Naive thymus-derived CD4-positive, alpha-beta T cell (primary cell): ENCODE measurements around the gene DOCK9. TPM values are rescaled to one million over a fixed set of nuclear protein-coding genes. Genes with fewer than 3 reads are reported as not detected.

Experiments used
- ATAC-seq: fragments of 150-1000 bp; cut with Tn5 transposase; 2 replicates; pipeline ENCODE4 v1.10.0; 2021; ENCODE audit warnings: mild to moderate bottlenecking, moderate library complexity
- CTCF ChIA-PET: fragments of 350-600 bp; sonication (Branson Sonifier 250); formaldehyde crosslinking; loops from one replicate; lab custom pipeline; 2021; ENCODE audit warnings: antibody characterized with exemption; lab: Charles Lee
- POLR2A ChIA-PET: fragments of 350-600 bp; sonication (Branson Sonifier 250); formaldehyde crosslinking; loops from one replicate; lab custom pipeline; 2021; ENCODE audit warnings: antibody characterized with exemption, inconsistent platforms; lab: Charles Lee
- DNase-seq, 9 donors: peaks; one replicate each; pipeline versions ENCODE4 v3.0.0 to v3.0.0-alpha.2; 2020 to 2022; ENCODE audit warnings: mixed read lengths in 1 of 9
- H3K27ac ChIP-seq: one replicate; pipeline ENCODE4 v1.7.0; 2013; ENCODE audit warnings: mild to moderate bottlenecking, low read depth, low read length, moderate library complexity
- H3K27me3 ChIP-seq, 2 donors: one replicate each; pipeline ENCODE4 v1.7.0; 2013; ENCODE audit warnings: low read length in 2 of 2, mild to moderate bottlenecking in 2 of 2, moderate library complexity in 2 of 2; ENCODE audit not compliant: control insufficient read depth in 2 of 2, insufficient read depth in 2 of 2
- H3K36me3 ChIP-seq, 3 experiments: 1 replicate in 2 of 3; 2 replicates in 1 of 3; pipeline ENCODE4 v1.7.0; 2013; ENCODE audit warnings: low read length in 3 of 3, mild to moderate bottlenecking in 3 of 3, moderate library complexity in 1 of 3; ENCODE audit not compliant: insufficient read depth in 3 of 3, control insufficient read depth in 2 of 3
- H3K4me1 ChIP-seq, 2 donors: one replicate each; pipeline ENCODE4 v1.7.0; 2013; ENCODE audit warnings: low read length in 2 of 2, mild to moderate bottlenecking in 2 of 2, moderate library complexity in 1 of 2; ENCODE audit not compliant: control insufficient read depth in 2 of 2, insufficient read depth in 2 of 2
- H3K4me3 ChIP-seq: 2 replicates; pipeline ENCODE4 v1.7.0; 2013; ENCODE audit warnings: mild to moderate bottlenecking, low read length
- H3K9me3 ChIP-seq, 3 experiments: 1 replicate in 2 of 3; 2 replicates in 1 of 3; pipeline ENCODE4 v1.7.0; 2013; ENCODE audit warnings: low read length in 3 of 3; ENCODE audit not compliant: control insufficient read depth in 2 of 3
- H3K27ac Mint-ChIP-seq, 9 donors: one replicate each; pipeline ENCODE4 v1.8.0; 2020 to 2022; ENCODE audit warnings: mixed read lengths in 9 of 9, mild to moderate bottlenecking in 8 of 9, moderate library complexity in 5 of 9, inconsistent platforms in 2 of 9
- H3K27me3 Mint-ChIP-seq, 5 donors: one replicate each; pipeline ENCODE4 v1.8.0; 2021 to 2022; ENCODE audit warnings: mixed read lengths in 5 of 5, mild to moderate bottlenecking in 1 of 5
- H3K36me3 Mint-ChIP-seq, 5 donors: one replicate each; pipeline ENCODE4 v1.8.0; 2020 to 2022; ENCODE audit warnings: mixed read lengths in 5 of 5, mild to moderate bottlenecking in 3 of 5, inconsistent platforms in 1 of 5
- H3K4me1 Mint-ChIP-seq, 7 donors: one replicate each; pipeline ENCODE4 v1.8.0; 2020 to 2022; ENCODE audit warnings: mixed read lengths in 7 of 7, mild to moderate bottlenecking in 3 of 7, inconsistent platforms in 1 of 7
- H3K4me3 Mint-ChIP-seq, 10 donors: one replicate each; pipeline ENCODE4 v1.8.0; 2020 to 2022; ENCODE audit warnings: mild to moderate bottlenecking in 10 of 10, mixed read lengths in 10 of 10, moderate library complexity in 6 of 10, inconsistent platforms in 2 of 10
- H3K9me3 Mint-ChIP-seq, 11 donors: one replicate each; pipeline ENCODE4 v1.8.0; 2020 to 2022; ENCODE audit warnings: mixed read lengths in 11 of 11, mild to moderate bottlenecking in 4 of 11, inconsistent platforms in 1 of 11, moderate library complexity in 1 of 11
- intact Hi-C, 2 donors: fragments of 100-400 bp; cut with micrococcal nuclease; formaldehyde crosslinking; loops; one replicate each; pipeline ENCODE4 v1.15.1; 2023
- polyA plus RNA-seq, 2 donors: library from polyadenylated mRNA; unstranded; fragments of 300-500 nt; fragmentation: Illumina TruSeq; gene quantifications; one replicate each; pipeline ENCODE4 v1.2.3, GENCODE V29; 2021
- total RNA-seq, 6 experiments: library from RNA in 5 of 6; stranded (reverse) in 5 of 6; gene quantifications; 1 replicate in 5 of 6; 2 replicates in 1 of 6; pipeline ENCODE4 v1.2.3 and lab custom pipeline; 2021 to 2026

The DOCK9 gene
- total and polyA plus RNA-seq, 7 experiments from 2014 or later, result 22.2 to 214 (median 122) TPM

DNA sequence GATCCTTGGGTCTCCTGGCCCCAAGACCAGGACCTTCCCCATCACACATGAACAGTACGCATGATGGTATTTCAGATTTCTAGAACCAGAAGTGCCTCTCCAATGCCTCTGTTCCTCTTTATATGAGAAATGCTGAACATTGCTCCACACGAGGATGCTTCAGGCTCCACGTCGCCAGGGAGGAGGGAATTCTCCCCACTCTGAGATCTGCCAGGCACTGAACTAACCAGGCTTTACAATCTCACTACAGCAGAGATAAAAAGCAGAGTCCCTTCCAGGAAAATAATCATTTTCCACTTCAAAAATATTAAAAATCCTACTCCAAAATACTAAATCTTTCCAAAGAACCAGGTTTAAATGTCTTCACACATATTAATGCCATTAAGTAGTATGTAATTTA is 10.4 kb downstream of the DOCK9 start:
- no peak for DNase-seq
- ChIA-PET POLR2A (no interaction called here), CTCF (no interaction called here)
- no peak overlapping the region for H3K4me3 ChIP-seq
- H3K36me3 ChIP-seq, result no peaks in the 10 kb centered on the region
- peaks cover 18 to 56% (median 38%) of the 10 kb centered on the region in 7 donors for H3K4me1 Mint-ChIP-seq
- intact Hi-C loops, result no loop called here
- no peak overlapping the region for H3K4me3 Mint-ChIP-seq
- no peak for ATAC-seq
- peaks cover 0 to 2% (median 0%) of the 10 kb centered on the region in 11 donors for H3K9me3 Mint-ChIP-seq
- H3K9me3 ChIP-seq, result no peaks in the 10 kb centered on the region
- H3K4me1 ChIP-seq, result peaks cover 0 to 21% of the 10 kb centered on the region in 2 donors
- H3K27me3 Mint-ChIP-seq, result no peaks in the 10 kb centered on the region
- peak overlapping the region in 1 of 9 donors; percentile 30 for H3K27ac Mint-ChIP-seq
- peaks cover 0 to 25% (median 7%) of the 10 kb centered on the region in 5 donors for H3K36me3 Mint-ChIP-seq
- H3K27ac ChIP-seq, result no peak overlapping the region
- H3K27me3 ChIP-seq, result no peaks in the 10 kb centered on the region

DNA sequence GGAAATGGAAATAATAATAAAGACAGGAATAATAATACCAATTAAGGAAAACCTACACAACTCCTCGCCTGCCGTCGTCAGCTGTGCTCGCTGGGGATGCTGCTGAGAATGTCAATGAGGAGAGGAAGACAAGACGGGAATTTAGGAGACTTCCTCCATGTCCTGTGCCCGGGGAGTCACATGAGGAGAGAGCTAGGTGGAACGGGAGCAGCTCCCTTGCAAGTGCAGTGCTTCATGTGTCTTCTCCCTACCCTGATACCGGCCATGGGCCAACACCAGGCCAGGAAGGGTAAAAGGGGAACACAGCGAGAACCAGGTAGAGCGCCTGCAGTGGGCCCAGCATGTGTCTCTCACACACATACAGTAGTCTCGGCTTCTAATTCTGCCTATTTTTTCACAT is 11.8 kb downstream of the DOCK9 start:
- Histone ChIP-seq H3K27me3 (no peaks in the 10 kb centered on the region), H3K27ac (no peak overlapping the region), H3K36me3 (no peaks in the 10 kb centered on the region), H3K9me3 (no peaks in the 10 kb centered on the region), H3K4me3 (no peak overlapping the region), H3K4me1 (peaks cover 0 to 12% of the 10 kb centered on the region in 2 donors)
- intact Hi-C loops, result no loop called here
- Mint-ChIP-seq H3K36me3 (peaks cover 0 to 25% (median 7%) of the 10 kb centered on the region in 5 donors), H3K27ac (peak overlapping the region in 2 of 9 donors; percentile 19 to 36), H3K4me3 (no peak overlapping the region), H3K9me3 (peaks cover 0 to 2% (median 0%) of the 10 kb centered on the region in 11 donors), H3K4me1 (peaks cover 18 to 53% (median 36%) of the 10 kb centered on the region in 7 donors), H3K27me3 (no peaks in the 10 kb centered on the region)
- CTCF ChIA-PET, result no interaction called here
- POLR2A ChIA-PET, result no interaction called here
- DNase-seq (no peak), ATAC-seq (no peak)

DNA sequence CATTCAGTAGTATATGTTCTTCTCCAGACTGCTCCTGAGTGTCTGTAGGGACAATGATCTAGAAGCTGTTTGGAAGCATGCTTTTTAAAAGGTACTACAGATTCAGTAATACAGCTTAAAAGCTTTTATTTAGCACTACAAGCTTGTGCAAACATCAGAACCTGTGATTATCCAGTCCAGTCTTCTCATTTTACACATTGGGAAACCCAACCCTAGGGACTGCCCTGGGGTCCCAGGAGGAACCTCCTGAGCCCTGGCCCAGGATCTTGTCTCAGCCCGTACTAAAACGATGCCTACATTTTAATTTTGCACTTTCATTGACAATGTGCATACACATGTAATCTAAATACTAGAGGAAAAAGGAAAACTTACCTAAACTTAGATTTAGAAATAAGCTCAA is 12.5 kb downstream of the DOCK9 start:
- CTCF ChIA-PET, result no interaction called here

DNA sequence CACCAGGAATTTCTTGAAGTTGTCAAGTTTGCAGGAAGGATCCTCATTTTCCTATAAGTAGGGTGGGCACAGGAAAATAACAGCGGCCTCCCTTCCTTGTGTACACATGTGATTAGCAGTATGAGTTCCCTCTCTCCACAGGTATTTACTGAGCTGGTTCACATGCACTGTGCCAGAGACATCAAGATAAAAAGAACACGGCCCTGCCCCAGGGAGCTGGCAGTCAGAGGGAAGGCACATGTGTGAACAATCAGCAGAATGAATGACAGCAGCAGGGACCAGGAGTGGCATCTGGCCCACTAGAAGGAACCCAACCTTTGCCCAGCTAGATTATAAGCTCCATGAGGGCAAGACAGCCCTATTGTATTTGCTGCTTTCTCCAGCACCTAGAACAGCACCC is 13.9 kb downstream of the DOCK9 start:
- peaks cover 0 to 35% (median 7%) of the 10 kb centered on the region in 5 donors for H3K36me3 Mint-ChIP-seq
- H3K4me1 ChIP-seq, result peaks cover 0 to 4% of the 10 kb centered on the region in 2 donors
- ChIA-PET POLR2A (interaction anchor here (0.8 to 1.1 kb wide), 2 partner anchors 23 to 53 kb away, joined by 3 to 6 read pairs; no protein-coding TSS in a partner anchor), CTCF (no interaction called here)
- peak overlapping the region in 1 of 10 donors; percentile 32 for H3K4me3 Mint-ChIP-seq
- peaks cover 2 to 39% (median 23%) of the 10 kb centered on the region in 7 donors for H3K4me1 Mint-ChIP-seq
- peak overlapping the region in 3 of 9 donors; percentile 36 to 63 (median 40) for H3K27ac Mint-ChIP-seq
- H3K27me3 ChIP-seq, result no peaks in the 10 kb centered on the region
- DNase-seq (no peak), ATAC-seq (no peak)
- H3K9me3 Mint-ChIP-seq, result peaks cover 0 to 2% (median 0%) of the 10 kb centered on the region in 11 donors
- no peak overlapping the region for H3K4me3 ChIP-seq
- intact Hi-C loops, result loop anchor here in 1 of 2 donors (2.0 kb wide), 1 partner anchor 15 kb away; no protein-coding TSS in a partner anchor
- H3K27me3 Mint-ChIP-seq, result no peaks in the 10 kb centered on the region
- H3K9me3 ChIP-seq, result no peaks in the 10 kb centered on the region
- H3K36me3 ChIP-seq, result no peaks in the 10 kb centered on the region
- no peak overlapping the region for H3K27ac ChIP-seq

More for the DNA sequence above, 12.5 kb downstream of the DOCK9 start:
- no peak for DNase-seq
- no peaks in the 10 kb centered on the region for H3K27me3 Mint-ChIP-seq
- H3K4me1 Mint-ChIP-seq, result peaks cover 14 to 46% (median 29%) of the 10 kb centered on the region in 7 donors
- no peak overlapping the region for H3K27ac Mint-ChIP-seq
- no peak overlapping the region for H3K4me3 ChIP-seq
- intact Hi-C loops, result loop anchor here in 1 of 2 donors (1.0 kb wide), 1 partner anchor 11 kb away; no protein-coding TSS in a partner anchor
- peaks cover 0 to 2% (median 0%) of the 10 kb centered on the region in 11 donors for H3K9me3 Mint-ChIP-seq
- no peaks in the 10 kb centered on the region for H3K36me3 ChIP-seq
- no peak overlapping the region for H3K4me3 Mint-ChIP-seq
- H3K9me3 ChIP-seq, result no peaks in the 10 kb centered on the region
- no peak overlapping the region for H3K27ac ChIP-seq
- POLR2A ChIA-PET, result no interaction called here
- H3K27me3 ChIP-seq, result no peaks in the 10 kb centered on the region
- no peak for ATAC-seq
- peaks cover 0 to 29% (median 7%) of the 10 kb centered on the region in 5 donors for H3K36me3 Mint-ChIP-seq
- peaks cover 0 to 12% of the 10 kb centered on the region in 2 donors for H3K4me1 ChIP-seq

DNA sequence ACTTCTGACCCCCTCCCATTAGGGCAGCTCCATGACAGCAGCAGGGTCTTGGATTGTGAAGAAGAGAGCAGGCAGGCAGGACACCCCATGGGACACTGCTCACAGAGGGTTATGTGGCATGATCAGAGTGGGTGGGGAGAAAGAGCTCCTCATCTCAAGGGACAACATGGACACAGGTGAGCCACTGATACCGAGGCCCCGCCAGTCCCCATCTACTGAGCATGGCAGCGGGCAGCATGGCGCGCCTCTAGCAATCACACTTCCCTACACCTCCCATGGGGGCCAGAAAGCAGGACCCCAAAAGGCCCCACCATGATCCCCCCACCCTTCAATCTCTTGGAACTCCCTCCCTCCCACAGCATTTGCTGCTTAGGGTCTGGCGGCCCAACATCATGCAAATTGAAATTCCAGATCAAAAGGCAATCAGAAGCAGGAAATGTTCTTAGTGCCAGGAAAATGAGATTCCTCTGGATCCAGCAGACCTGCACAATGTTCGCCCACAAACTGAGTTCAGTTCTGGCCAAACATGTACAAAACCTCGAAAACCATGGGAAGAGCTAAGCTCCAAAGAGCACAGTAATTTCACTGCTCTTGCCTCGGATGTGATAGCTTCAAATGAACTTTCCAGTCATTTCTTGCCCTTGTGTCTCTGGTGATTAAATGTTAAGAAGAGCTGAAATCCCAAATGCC is 14.8 kb downstream of the DOCK9 start:
- intact Hi-C loops, result loop anchor here in 1 of 2 donors (2.0 kb wide), 1 partner anchor 14 kb away; no protein-coding TSS in a partner anchor
- no peaks in the 10 kb centered on the region for H3K27me3 Mint-ChIP-seq
- POLR2A ChIA-PET, result interaction anchor here (0.7 to 0.8 kb wide), 2 partner anchors 53 to 255 kb away, joined by 3 to 6 read pairs; no protein-coding TSS in a partner anchor

DNA sequence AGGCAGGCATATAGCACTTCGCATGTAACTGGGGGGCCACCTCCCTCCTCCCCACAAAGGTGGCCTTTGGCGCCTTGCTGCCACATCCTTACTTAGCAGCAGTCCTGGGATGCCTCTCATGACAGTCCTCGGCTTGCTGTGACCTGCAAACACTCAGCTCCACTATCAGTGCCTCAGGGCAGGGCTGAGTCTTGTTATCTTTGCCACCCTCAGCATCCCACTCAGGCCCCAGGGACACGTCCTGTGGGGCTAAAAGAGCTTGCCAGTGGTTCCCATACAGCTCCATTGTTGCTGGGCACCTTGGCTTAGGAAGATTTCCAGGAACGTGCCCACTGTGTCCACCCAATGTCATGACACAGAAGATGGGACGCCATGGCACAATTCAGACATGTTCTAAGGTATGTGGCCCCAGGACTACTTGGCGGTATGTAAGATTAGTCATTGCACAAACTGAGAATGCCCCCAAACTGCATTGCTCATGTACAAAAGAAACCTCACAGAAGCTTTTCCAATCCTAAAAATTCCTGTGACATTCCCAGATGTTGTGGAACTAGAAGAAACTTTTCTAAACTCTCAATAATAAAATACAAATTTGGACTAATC is 16.3 kb downstream of the DOCK9 start:
- no peak overlapping the region for H3K4me3 Mint-ChIP-seq
- Histone ChIP-seq H3K9me3 (no peaks in the 10 kb centered on the region), H3K4me1 (no peaks in the 10 kb centered on the region), H3K27ac (no peak overlapping the region), H3K27me3 (no peaks in the 10 kb centered on the region), H3K4me3 (no peak overlapping the region), H3K36me3 (no peaks in the 10 kb centered on the region)
- peaks cover 0 to 2% (median 0%) of the 10 kb centered on the region in 11 donors for H3K9me3 Mint-ChIP-seq
- DNase-seq (no peak), ATAC-seq (no peak)
- ChIA-PET POLR2A (interaction anchor here (1.2 kb wide), 1 partner anchor 24 kb away, joined by 3 read pairs; no protein-coding TSS in a partner anchor), CTCF (no interaction called here)
- H3K27me3 Mint-ChIP-seq, result no peaks in the 10 kb centered on the region
- intact Hi-C loops, result loop anchor here in 1 of 2 donors (2.0 kb wide), 1 partner anchor 13 kb away; no protein-coding TSS in a partner anchor
- no peak overlapping the region for H3K27ac Mint-ChIP-seq
- H3K4me1 Mint-ChIP-seq, result peaks cover 0 to 38% (median 24%) of the 10 kb centered on the region in 7 donors
- H3K36me3 Mint-ChIP-seq, result peaks cover 0 to 35% (median 8%) of the 10 kb centered on the region in 5 donors

More for the DNA sequence above, 14.8 kb downstream of the DOCK9 start:
- H3K36me3 Mint-ChIP-seq, result peaks cover 0 to 35% (median 8%) of the 10 kb centered on the region in 5 donors
- H3K27ac ChIP-seq, result no peak overlapping the region
- ATAC-seq (no peak), DNase-seq (no peak)
- peaks cover 0 to 2% (median 0%) of the 10 kb centered on the region in 11 donors for H3K9me3 Mint-ChIP-seq
- no peaks in the 10 kb centered on the region for H3K4me1 ChIP-seq
- no peaks in the 10 kb centered on the region for H3K9me3 ChIP-seq
- no peaks in the 10 kb centered on the region for H3K36me3 ChIP-seq
- no peak overlapping the region for H3K27ac Mint-ChIP-seq
- no peaks in the 10 kb centered on the region for H3K27me3 ChIP-seq
- H3K4me3 ChIP-seq, result no peak overlapping the region
- no peak overlapping the region for H3K4me3 Mint-ChIP-seq
- H3K4me1 Mint-ChIP-seq, result peaks cover 0 to 42% (median 24%) of the 10 kb centered on the region in 7 donors
- CTCF ChIA-PET, result interaction anchor here (0.6 kb wide), 1 partner anchor 74 kb away, joined by 6 read pairs; no protein-coding TSS in a partner anchor
